GM12872 (cell line): ENCODE data around the gene LMLN.

Experiments
- TF ChIP-seq, protein P1 (sequence below): IDR thresholded peaks from 3 replicates; pipeline ENCODE4 v1.5.1; 2011; ENCODE audit warnings: low read depth, mild to moderate bottlenecking, low read length, moderate library complexity; ENCODE audit not compliant: insufficient read depth

LMLN gene

DNA sequence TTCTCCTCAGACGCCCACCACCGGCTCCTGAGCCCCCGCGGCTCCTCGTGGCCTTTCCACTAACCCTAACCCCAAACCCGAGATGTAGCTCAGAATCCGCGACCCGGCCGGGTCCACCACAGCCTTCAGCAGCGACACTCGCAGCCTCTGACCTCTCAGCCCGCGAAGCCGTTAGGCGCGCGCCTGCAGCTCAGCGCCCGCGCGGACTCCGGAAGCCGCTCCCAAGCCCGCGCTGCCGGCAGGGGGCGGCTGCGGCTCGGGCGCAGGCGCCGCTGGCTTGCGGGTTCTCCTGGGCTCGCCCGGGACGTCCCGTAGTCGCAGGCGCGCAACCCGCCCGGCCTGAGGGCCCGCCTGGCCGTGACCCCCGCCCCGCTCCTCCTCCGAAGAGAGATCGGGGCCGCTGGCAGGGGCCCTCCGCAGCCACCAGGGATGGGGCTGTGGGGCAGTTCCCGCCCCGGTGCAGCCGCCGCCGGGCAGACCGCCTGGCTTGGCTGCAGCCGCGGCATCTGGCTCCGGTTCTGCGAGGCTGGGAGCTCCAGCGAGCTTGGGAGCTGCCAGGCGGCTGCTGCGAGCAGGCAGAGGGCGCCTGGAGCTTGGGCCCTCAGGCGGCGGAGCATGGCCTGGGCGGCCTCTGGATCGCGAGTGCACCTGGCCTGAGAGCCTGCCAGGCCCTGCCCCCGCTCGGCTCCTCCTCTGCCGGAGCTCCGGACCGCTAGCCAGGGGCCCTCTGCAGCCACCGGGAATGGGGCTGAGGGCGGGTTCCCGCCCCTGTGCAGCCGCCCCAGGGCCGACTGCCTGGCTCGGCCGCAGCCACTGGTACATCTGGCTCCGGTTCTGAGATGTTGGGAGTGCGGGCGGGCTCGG lies 120.7 kb downstream of the LMLN start:
- TF ChIP-seq, protein P1, sequence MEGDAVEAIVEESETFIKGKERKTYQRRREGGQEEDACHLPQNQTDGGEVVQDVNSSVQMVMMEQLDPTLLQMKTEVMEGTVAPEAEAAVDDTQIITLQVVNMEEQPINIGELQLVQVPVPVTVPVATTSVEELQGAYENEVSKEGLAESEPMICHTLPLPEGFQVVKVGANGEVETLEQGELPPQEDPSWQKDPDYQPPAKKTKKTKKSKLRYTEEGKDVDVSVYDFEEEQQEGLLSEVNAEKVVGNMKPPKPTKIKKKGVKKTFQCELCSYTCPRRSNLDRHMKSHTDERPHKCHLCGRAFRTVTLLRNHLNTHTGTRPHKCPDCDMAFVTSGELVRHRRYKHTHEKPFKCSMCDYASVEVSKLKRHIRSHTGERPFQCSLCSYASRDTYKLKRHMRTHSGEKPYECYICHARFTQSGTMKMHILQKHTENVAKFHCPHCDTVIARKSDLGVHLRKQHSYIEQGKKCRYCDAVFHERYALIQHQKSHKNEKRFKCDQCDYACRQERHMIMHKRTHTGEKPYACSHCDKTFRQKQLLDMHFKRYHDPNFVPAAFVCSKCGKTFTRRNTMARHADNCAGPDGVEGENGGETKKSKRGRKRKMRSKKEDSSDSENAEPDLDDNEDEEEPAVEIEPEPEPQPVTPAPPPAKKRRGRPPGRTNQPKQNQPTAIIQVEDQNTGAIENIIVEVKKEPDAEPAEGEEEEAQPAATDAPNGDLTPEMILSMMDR, result peak; percentile 42; the same call in 2 of the 3 replicates

DNA sequence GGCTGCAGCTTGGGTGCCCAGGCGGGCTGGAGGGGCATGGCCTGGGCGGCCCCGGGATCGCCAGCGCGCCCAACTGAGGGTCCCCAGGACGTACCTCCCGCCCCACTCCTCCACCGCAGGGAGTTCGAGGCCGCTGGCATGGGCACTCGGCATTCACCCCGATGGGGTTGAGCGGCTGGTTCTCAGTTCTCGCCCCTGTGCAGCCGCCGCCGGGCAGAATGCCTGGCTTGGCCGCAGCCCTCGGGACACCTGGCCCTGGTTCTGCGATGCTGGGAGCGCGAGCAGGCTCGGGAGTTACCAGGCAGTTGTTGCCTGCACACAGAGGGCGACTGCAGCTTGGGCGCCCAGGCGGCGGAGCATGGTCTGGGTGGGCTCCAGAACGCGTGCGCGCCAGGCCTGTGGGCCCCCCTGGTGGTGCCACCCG lies 121.4 kb downstream of the LMLN start:
- TF ChIP-seq, protein P1, result no peak

DNA sequence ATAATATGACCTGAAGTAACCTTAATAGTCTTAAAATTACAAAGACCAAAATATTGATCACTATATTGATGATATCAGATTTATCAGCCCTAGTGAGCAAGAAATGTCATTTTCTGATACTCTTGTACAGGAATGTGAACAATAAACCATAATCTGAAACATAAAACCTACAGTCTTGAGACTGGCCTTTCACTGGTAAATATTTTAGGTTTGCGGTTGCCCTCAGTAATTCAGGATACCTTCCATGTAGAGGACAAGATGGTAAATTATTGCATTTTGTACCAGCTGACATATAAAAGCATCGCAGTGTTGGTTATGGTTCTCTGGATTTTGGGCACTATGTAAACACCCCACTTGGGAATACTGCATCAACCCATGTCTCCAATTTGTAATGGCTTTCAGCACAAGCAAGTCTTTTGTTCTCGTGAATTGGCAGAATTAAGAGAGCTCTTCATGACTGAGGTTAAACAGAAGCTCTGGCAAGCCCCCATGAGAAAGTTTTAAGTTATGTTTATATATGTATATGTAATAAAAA lies 128.5 kb downstream of the LMLN start:
- TF ChIP-seq, protein P1, result no peak

DNA sequence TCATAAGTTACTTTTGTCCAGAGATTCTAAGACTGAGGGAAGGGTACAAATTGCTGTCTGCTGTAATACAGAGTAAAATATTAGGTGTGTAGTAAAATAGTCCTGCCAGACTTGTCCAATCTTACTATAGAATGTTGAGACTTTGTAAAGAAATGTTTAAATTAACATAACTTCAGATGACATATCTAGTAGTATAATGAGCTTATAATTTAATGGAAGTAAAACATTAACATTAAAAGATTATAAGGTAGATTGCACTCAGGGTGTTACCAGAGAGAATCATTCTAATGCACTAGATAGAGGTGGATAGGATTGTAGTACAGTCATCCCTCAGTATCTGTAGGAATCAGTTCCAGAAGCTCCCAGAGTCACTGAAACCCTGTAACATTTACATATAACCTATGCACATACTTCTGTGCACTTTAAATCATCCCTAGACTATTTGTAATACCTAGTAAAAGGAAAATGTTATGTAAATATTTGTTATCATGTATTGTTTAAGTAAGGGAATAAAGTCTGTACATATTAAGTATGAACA lies 130.8 kb downstream of the LMLN start:
- TF ChIP-seq, protein P1, result no peak

DNA sequence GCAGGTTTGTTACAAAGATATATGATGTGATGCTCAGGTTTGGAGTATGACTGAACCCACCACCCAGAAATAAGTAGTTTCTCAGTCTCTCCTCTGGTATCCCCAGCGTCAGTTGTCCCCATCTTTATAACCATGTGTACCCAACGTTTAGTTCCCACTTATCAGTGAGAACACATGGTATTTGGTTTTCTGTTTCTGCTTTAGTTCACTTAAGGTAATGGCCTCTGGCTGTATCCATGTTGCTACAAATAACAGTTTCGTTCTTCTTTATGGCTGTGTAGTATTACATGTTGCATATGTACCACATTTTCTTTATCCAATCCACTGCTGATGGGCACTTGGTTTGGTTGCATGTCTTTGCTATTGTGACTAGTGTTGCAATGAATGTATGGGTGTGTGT lies 132.3 kb downstream of the LMLN start:
- TF ChIP-seq, protein P1, result no peak

DNA sequence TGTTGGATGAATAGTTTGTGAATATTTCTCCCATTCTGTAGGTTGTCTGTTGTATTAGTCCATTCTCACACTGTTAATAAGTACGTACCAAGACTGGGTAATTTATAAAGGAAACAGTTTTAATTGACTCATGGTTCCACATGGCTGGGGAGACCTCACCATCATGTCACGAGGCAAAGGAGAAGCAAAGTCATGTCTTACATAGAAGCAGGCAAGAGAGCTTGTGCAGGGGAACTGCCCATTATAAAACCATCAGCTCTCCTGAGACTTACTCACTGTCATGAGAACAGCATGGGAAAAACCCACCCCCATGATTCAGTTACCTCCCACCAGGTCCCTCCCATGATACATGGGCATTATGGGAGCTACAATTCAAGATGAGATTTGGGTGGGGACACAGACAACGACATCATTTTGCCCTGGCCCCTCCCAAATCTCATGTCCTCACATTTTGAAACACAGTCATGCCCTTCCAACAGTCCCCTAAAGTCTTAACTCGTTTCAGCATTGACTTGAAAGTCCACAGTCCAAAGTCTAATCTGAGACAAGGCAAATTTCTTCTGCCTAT lies 133.2 kb downstream of the LMLN start:
- TF ChIP-seq, protein P1, result no peak
